Upper lobe of left lung (tissue), 6 donors: ENCODE results near the gene CCT6A. TPM values are rescaled to one million over a fixed set of nuclear protein-coding genes. Genes with fewer than 3 reads are reported as not detected.
"Not testable (repeated sequence)": the region's sequence is repeated elsewhere in the genome, so short reads cannot be mapped to it uniquely, and the experiment has no call there.

ENCODE experiments used
- ATAC-seq, 2 donors: fragments of 200-7000 bp; cut with Tn5 transposase; one replicate each; pipeline ENCODE4 v1.9.1; 2022; ENCODE audit warnings: mild to moderate bottlenecking in 2 of 2, moderate library complexity in 2 of 2; ENCODE audit not compliant: low FRiP score in 2 of 2
- DNase-seq, 2 donors: peaks; one replicate each; pipeline ENCODE4 v3.0.0-alpha.2; 2019 to 2020
- H3K27ac ChIP-seq, 4 donors: fragments of 200-600 bp; sonication (generic); one replicate each; pipeline ENCODE4 v1.5.1; 2016 to 2019
- H3K27me3 ChIP-seq, 4 donors: fragments of 200-600 bp; sonication (generic); one replicate each; pipeline ENCODE4 v1.5.1; 2017 to 2019
- H3K36me3 ChIP-seq, 4 donors: fragments of 200-600 bp; sonication (generic); one replicate each; pipeline ENCODE4 v1.5.1; 2016 to 2019
- H3K4me1 ChIP-seq, 4 donors: fragments of 200-600 bp; sonication (generic); one replicate each; pipeline ENCODE4 v1.5.1; 2018 to 2019
- H3K4me3 ChIP-seq, 4 donors: fragments of 200-600 bp; sonication (generic); one replicate each; pipeline ENCODE4 v1.5.1; 2017 to 2019; ENCODE audit warnings: mild to moderate bottlenecking in 2 of 4, moderate library complexity in 1 of 4
- H3K9me3 ChIP-seq, 4 donors: fragments of 200-600 bp; sonication (generic); one replicate each; pipeline ENCODE4 v1.5.1; 2018 to 2019
- EP300 ChIP-seq, 4 donors: sonication (generic); formaldehyde crosslinking; IDR thresholded peaks; one replicate each; pipeline ENCODE4 v1.5.1; 2017; ENCODE audit warnings: antibody characterized with exemption in 4 of 4, control low read depth in 2 of 4
- POLR2A ChIP-seq, 4 donors: fragments of 450-650 bp; IDR thresholded peaks; one replicate each; pipeline ENCODE4 v1.5.1; 2016 to 2017; ENCODE audit warnings: antibody characterized with exemption in 4 of 4, mild to moderate bottlenecking in 2 of 4
- POLR2AphosphoS5 ChIP-seq, 2 donors: sonication (generic); formaldehyde crosslinking; IDR thresholded peaks; one replicate each; pipeline ENCODE4 v1.5.1; 2017; ENCODE audit warnings: antibody characterized with exemption in 2 of 2
- WGBS, 2 donors: methylation state at CpG; one replicate each; pipeline ENCODE4 v1.1.5; 2017 to 2018; 5-methylcytosine and 5-hydroxymethylcytosine counted together
- total RNA-seq, 6 donors: library from RNA; depleted of rRNA in 4 of 6; stranded (reverse); fragments of >200 nt in 4 of 6; gene quantifications; one replicate each; pipeline versions ENCODE4 v1.1.0 to v1.2.1, GENCODE V29; 2016 to 2021
- TF ChIP-seq, protein P1 (sequence below), 6 experiments: fragments of 450-650 bp in 4 of 6; fragments of 200-600 bp in 2 of 6; sonication (generic) in 2 of 6; IDR thresholded peaks; one replicate each; pipeline ENCODE4 v1.5.1; 2016 to 2019; ENCODE audit warnings: antibody characterized with exemption in 6 of 6
- donor health status: DM: no; HTN: no; CAD: no; lungs with moderate emphysema.
- donor health status: DM: no; HTN: yes; CAD: no; lungs with severe emphysema.

The CCT6A gene
- total RNA-seq, 6 donors from 2014 or later, result 48.4 to 115 (median 67.6) TPM

DNA sequence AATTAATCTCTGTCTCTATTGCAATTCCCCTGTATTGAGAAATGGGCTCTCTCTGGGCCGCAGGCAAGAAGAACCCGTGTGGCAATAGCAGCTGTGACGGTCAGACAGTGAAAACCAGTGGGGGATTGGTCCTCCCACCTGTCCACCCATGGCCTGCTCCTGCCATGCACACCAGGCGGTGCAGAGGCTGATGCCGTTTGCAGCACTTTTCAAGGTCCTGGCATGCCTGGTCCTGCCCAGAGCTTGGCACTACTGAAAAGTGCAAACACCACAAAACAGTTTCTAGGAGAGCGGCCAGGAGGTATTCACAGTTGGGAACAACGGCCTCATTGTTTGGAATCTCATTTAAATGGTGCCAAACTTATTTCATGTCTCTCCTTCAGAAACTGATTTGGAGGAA, 41.9 kb upstream of the CCT6A start:
- ATAC-seq, result no peak

DNA sequence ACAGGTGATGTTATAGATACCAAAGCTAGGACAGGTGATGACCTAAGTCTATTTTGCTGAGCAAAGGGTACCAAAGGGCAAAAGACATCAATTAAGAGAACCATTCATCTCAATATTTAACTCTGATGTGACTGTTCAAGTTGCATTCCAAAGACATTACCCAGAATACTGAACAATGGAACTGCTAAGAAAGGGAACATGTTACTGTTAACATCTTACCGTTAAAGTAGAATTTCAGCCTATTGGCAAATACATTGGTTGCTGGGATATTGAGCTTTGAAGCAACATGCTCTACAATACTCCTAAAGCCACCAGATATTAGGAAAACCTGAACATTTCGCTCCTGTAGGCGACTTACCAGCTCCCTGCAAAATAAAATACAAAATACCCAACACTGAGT, 34.5 kb upstream of the CCT6A start:
- H3K9me3 ChIP-seq, H3K27me3 ChIP-seq, DNase-seq, ATAC-seq, H3K4me1 ChIP-seq, H3K27ac ChIP-seq, H3K4me3 ChIP-seq: not testable (repeated sequence)
- peaks cover 0 to 39% (median 20%) of the 10 kb centered on the region in 4 donors for H3K36me3 ChIP-seq
- 90 to 92% methylated on average over 3 of the region's 3 CpGs for WGBS, 2 donors

More for the DNA sequence above, 41.9 kb upstream of the CCT6A start:
- H3K36me3 ChIP-seq, result peaks cover 0 to 14% (median 6%) of the 10 kb centered on the region in 4 donors
- TF ChIP-seq POLR2AphosphoS5 (IDR thresholded peaks at IDR 0.05) (no peak), EP300 (IDR thresholded peaks at IDR 0.05) (no peak), POLR2A (IDR thresholded peaks at IDR 0.05) (no peak)
- TF ChIP-seq, protein P1, sequence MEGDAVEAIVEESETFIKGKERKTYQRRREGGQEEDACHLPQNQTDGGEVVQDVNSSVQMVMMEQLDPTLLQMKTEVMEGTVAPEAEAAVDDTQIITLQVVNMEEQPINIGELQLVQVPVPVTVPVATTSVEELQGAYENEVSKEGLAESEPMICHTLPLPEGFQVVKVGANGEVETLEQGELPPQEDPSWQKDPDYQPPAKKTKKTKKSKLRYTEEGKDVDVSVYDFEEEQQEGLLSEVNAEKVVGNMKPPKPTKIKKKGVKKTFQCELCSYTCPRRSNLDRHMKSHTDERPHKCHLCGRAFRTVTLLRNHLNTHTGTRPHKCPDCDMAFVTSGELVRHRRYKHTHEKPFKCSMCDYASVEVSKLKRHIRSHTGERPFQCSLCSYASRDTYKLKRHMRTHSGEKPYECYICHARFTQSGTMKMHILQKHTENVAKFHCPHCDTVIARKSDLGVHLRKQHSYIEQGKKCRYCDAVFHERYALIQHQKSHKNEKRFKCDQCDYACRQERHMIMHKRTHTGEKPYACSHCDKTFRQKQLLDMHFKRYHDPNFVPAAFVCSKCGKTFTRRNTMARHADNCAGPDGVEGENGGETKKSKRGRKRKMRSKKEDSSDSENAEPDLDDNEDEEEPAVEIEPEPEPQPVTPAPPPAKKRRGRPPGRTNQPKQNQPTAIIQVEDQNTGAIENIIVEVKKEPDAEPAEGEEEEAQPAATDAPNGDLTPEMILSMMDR (IDR thresholded peaks at IDR 0.05), result no peak
- no peak overlapping the region for H3K4me3 ChIP-seq
- no peak for DNase-seq
- 70 to 77% methylated on average over 7 of the region's 7 CpGs for WGBS, 2 donors
- H3K27me3 ChIP-seq, result no peaks in the 10 kb centered on the region
- H3K9me3 ChIP-seq, result no peaks in the 10 kb centered on the region
- no peak overlapping the region for H3K27ac ChIP-seq
- no peaks in the 10 kb centered on the region for H3K4me1 ChIP-seq

DNA sequence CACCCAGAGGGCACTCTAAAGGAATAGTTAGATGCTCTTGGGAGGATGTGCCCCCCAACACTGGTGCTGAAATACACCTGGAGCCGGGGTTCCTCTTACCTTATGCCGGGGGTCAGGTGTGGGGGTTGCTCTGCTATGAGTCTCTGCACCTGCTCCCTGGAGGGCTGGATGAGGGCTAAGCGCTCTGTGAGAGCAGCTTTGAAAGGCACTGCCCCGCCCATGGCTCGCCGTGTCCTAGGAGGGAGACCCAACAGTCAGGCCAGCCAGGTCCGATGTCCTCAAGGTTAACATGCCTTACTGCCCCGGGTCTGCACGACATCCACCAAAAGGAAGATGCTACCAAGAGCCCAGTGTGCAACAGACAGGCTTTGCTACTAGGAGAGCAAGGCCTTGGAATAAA, 32.1 kb upstream of the CCT6A start:
- 90 to 95% methylated on average over 9 of the region's 9 CpGs for WGBS, 2 donors
- no peaks in the 10 kb centered on the region for H3K9me3 ChIP-seq
- no peaks in the 10 kb centered on the region for H3K27me3 ChIP-seq
- TF ChIP-seq POLR2A (IDR thresholded peaks at IDR 0.05) (no peak), EP300 (IDR thresholded peaks at IDR 0.05) (no peak), POLR2AphosphoS5 (IDR thresholded peaks at IDR 0.05) (no peak)
- TF ChIP-seq, protein P1 (IDR thresholded peaks at IDR 0.05), result no peak
- no peak overlapping the region for H3K4me3 ChIP-seq
- peak in 1 of 2 donors; percentile 30 for DNase-seq
- no peaks in the 10 kb centered on the region for H3K4me1 ChIP-seq
- peaks cover 0 to 31% (median 13%) of the 10 kb centered on the region in 4 donors for H3K36me3 ChIP-seq
- H3K27ac ChIP-seq, result no peak overlapping the region
- no peak for ATAC-seq

DNA sequence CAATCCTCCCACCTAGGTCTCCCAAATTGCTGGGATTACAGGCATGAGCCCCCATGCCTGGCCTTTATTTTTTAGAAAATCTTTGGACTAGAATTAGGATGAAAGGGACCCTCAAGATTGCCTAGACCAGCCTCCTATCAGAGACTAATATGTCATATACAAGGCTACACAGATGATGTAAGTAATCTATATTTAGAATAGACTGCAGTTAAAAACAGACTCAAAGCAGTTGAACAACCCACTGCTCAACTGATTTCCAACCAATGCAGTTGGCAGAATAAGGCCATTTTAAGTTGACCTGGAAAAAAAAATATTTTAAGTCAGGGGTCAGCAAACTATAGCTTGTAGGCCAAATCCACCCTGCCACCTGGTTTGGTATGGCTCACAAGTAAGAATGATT, 28.1 kb upstream of the CCT6A start:
- H3K27me3 ChIP-seq, result no peaks in the 10 kb centered on the region

DNA sequence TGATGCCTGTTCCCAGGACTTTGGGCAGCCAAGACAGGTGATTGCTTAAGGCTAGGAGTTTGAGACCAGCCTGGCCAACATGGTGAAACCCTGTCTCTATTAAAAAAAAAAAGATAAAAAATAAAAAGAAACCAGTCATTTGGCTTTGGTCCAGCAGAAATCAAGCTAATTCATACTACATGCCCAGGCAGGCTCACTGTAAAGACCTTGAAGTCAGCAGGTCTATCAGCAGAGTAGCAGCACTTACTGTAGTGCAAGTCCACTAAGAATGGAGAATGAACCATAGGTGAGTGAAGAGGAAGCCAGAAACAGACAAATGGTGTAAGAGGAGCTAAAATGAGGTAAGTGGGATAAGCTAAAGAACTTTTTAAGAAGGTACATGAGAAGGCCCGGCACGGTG, 25.0 kb upstream of the CCT6A start:
- WGBS, 2 donors, result 78 to 98% methylated on average over 2 of the region's 2 CpGs
- Histone ChIP-seq H3K4me1 (no peaks in the 10 kb centered on the region), H3K9me3 (no peaks in the 10 kb centered on the region), H3K4me3 (no peak overlapping the region), H3K36me3 (peaks cover 0 to 6% (median 5%) of the 10 kb centered on the region in 4 donors), H3K27ac (no peak overlapping the region), H3K27me3 (no peaks in the 10 kb centered on the region)
- DNase-seq (no peak), ATAC-seq (no peak)
- TF ChIP-seq, protein P1 (IDR thresholded peaks at IDR 0.05), result no peak
- no peak for TF ChIP-seq POLR2AphosphoS5 (IDR thresholded peaks at IDR 0.05)
- TF ChIP-seq POLR2A (IDR thresholded peaks at IDR 0.05), result no peak
- no peak for TF ChIP-seq EP300 (IDR thresholded peaks at IDR 0.05)

More for the DNA sequence above, 28.1 kb upstream of the CCT6A start:
- DNase-seq (no peak), ATAC-seq (no peak)
- Histone ChIP-seq H3K9me3 (no peaks in the 10 kb centered on the region), H3K4me1 (no peaks in the 10 kb centered on the region), H3K4me3 (no peak overlapping the region), H3K36me3 (peaks cover 0 to 25% (median 12%) of the 10 kb centered on the region in 4 donors), H3K27ac (no peak overlapping the region)
- TF ChIP-seq, protein P1 (IDR thresholded peaks at IDR 0.05), result no peak
